Bronchial smooth muscle cell (primary cell): ENCODE results near the gene P4HTM. TPM values are rescaled to one million over a fixed set of nuclear protein-coding genes. Genes with fewer than 3 reads are reported as not detected.

Experiments used
- total RNA-seq: library from RNA; depleted of rRNA; stranded (reverse); fragments of >200 nt; gene quantifications from 2 replicates; pipeline ENCODE4 v1.2.1, GENCODE V29; 2014

Gene P4HTM
- total RNA-seq = 35.0 TPM in 2 replicates

GRCh38 chr3:48989796-48990635 lies at the start of gene P4HTM:
Gene P4HTM (plus strand): TSS chr3:48990241. CDS start chr3:48990257, 16 bp downstream.

GRCh38 chr3:49007068-49007770 lies 17.2 kb downstream of the P4HTM start, which contains the start of gene WDR6:
Gene WDR6 (plus strand): TSS chr3:49007391. CDS start chr3:49007432, 41 bp downstream.

GRCh38 chr3:49017971-49018706 lies 28.1 kb downstream of the P4HTM start, which contains the start of gene DALRD3:
Gene DALRD3 (minus strand): TSS chr3:49018580. CDS start chr3:49018564, 16 bp downstream.

GRCh38 chr3:49021813-49022687 lies 32.0 kb downstream of the P4HTM start, which contains the start of gene NDUFAF3:
Gene NDUFAF3 (plus strand): TSS chr3:49022121. CDS start chr3:49022145, 24 bp downstream.

GRCh38 chr3:49028673-49029562 lies 38.9 kb downstream of the P4HTM start, which contains the start of gene IMPDH2:
Gene IMPDH2 (minus strand): TSS chr3:49029398. CDS start chr3:49029350, 48 bp downstream.

Other genes starting within 250 kb of the P4HTM start
- 19.2 and 23.5 TPM in 2 replicates for gene PRKAR2A, start 142.4 kb upstream of the P4HTM start, total RNA-seq
- 20.8 and 21.0 TPM in 2 replicates for gene SLC25A20, start 91.4 kb upstream of the P4HTM start, total RNA-seq
- gene ARIH2, start 71.4 kb upstream of the P4HTM start, total RNA-seq = 47.3 and 59.5 TPM in 2 replicates
- 73.6 and 93.7 TPM in 2 replicates for gene WDR6, start 17.1 kb downstream of the P4HTM start, total RNA-seq
- 49.2 and 72.1 TPM in 2 replicates for gene DALRD3, start 28.3 kb downstream of the P4HTM start, total RNA-seq
- 61.9 and 75.1 TPM in 2 replicates for gene NDUFAF3, start 31.9 kb downstream of the P4HTM start, total RNA-seq
- gene IMPDH2, start 39.2 kb downstream of the P4HTM start, total RNA-seq = 394 and 444 TPM in 2 replicates
- 41.7 and 59.1 TPM in 2 replicates for gene QRICH1, start 103.8 kb downstream of the P4HTM start, total RNA-seq
- 285 and 326 TPM in 2 replicates for gene QARS1, start 114.5 kb downstream of the P4HTM start, total RNA-seq
- 38.3 and 61.7 TPM in 2 replicates for gene USP19, start 130.6 kb downstream of the P4HTM start, total RNA-seq
- 531 and 711 TPM in 2 replicates for gene LAMB2, start 142.8 kb downstream of the P4HTM start, total RNA-seq
- 18.8 and 19.5 TPM in 2 replicates for gene CCDC71, start 176.1 kb downstream of the P4HTM start, total RNA-seq
- gene KLHDC8B, start 181.4 kb downstream of the P4HTM start, total RNA-seq = 45.7 and 67.5 TPM in 2 replicates